ENCODE measurements around the gene JADE2. TPM values are rescaled to one million over a fixed set of nuclear protein-coding genes. Genes with fewer than 3 reads are reported as not detected.

Gene JADE2
- total and polyA plus RNA-seq, 2 donors (not counting 3 experiments of a cell fraction or from before 2014, with no cell fraction given): 11.6 to 31.1 TPM

DNA sequence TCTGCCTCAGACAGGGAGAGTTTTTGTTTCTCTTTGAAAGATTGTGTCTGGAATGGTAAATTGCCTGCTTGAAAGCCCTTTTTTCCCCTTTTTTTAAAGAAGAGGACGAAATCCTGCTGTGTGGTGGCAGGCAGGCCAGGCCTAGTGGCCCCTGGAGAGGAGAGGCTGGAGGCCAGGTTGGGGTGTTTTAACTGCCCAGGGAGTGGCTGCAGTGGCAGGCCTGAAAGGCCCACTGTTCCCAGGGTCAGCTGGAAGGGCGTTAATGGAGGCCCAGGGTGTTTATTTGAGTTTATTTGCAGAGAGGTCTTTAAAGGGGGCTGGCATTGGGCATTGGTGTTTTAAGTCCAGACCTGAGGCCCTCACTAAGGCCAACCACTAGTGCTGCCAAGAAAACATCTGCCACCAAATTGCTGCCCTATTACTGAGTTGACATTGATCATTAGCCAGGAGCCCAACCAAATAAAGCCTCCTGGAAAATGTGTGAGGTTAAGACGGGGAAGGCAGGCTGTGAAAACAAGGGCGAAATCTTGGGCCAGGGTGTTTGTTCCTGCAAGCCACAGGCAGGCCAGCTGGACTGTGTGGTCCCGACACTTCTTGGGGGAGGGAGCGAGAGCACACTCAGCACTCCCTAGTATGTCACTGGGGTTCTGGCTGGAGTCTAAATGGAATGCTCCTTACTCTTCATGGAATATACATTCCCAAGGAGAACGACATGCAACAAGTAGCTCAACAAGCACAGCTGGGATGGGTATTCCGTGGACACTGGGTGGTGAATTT lies 5.0 kb downstream of the JADE2 start:
- Histone ChIP-seq H3K9me1 (replicated peaks; ENCODE audit: control insufficient read depth, extremely low read depth, insufficient read depth, low read length) (no peaks in the 10 kb centered on the region), H3K36me3 (ENCODE audit: control insufficient read depth in 2 of 2, extremely low read depth in 1 of 2, insufficient read depth in 2 of 2, low read length in 2 of 2) (no peaks in the 10 kb centered on the region), H3K4me2 (ENCODE audit: insufficient read depth, low read length) (no peak overlapping the region), H2AFZ (ENCODE audit: low read depth, low read length) (no peak overlapping the region), H3K27ac (ENCODE audit: insufficient read depth, low read depth, low read length) (no peak overlapping the region), H3K9ac (replicated peaks; ENCODE audit: extremely low read depth, insufficient read depth, low read length) (no peak overlapping the region), H3K79me2 (ENCODE audit: control insufficient read depth, insufficient read depth, low read length) (peaks cover 40% of the 10 kb centered on the region), H3K4me3 (replicated peaks in 1 of 3; ENCODE audit: insufficient read depth in 1 of 3, low read depth in 1 of 3, low read length in 3 of 3) (no peak overlapping the region), H3K27me3 (ENCODE audit: control insufficient read depth in 2 of 2, insufficient read depth in 2 of 2, low read length in 2 of 2) (no peaks in the 10 kb centered on the region), H3K4me1 (ENCODE audit: control insufficient read depth, extremely low read depth, insufficient read depth, low read length) (peaks cover 11% of the 10 kb centered on the region), H4K20me1 (replicated peaks; ENCODE audit: control insufficient read depth, extremely low read depth, insufficient read depth, low read length) (no peaks in the 10 kb centered on the region), H3K9me3 (replicated peaks; ENCODE audit: control insufficient read depth, insufficient read depth, low read length) (no peaks in the 10 kb centered on the region)
- no peak for FAIRE-seq
- ChIA-PET POLR2A (no interaction called here), CTCF (interaction anchor here (1.0 to 7.4 kb wide), 5 partner anchors 10 to 119 kb away, joined by 3 to 90 read pairs (median 5); partner anchors contain the start of gene CDKN2AIPNL)
- no peak for TF ChIP-seq EZH2 (IDR thresholded peaks at IDR 0.05; ENCODE audit: borderline replicate concordance, low read depth, low read length, severe bottlenecking)
- TF ChIP-seq, protein P1, sequence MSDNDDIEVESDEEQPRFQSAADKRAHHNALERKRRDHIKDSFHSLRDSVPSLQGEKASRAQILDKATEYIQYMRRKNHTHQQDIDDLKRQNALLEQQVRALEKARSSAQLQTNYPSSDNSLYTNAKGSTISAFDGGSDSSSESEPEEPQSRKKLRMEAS (IDR thresholded peaks at IDR 0.05; ENCODE audit: insufficient read depth, insufficient read length): no peak
- TF ChIP-seq, protein P2, sequence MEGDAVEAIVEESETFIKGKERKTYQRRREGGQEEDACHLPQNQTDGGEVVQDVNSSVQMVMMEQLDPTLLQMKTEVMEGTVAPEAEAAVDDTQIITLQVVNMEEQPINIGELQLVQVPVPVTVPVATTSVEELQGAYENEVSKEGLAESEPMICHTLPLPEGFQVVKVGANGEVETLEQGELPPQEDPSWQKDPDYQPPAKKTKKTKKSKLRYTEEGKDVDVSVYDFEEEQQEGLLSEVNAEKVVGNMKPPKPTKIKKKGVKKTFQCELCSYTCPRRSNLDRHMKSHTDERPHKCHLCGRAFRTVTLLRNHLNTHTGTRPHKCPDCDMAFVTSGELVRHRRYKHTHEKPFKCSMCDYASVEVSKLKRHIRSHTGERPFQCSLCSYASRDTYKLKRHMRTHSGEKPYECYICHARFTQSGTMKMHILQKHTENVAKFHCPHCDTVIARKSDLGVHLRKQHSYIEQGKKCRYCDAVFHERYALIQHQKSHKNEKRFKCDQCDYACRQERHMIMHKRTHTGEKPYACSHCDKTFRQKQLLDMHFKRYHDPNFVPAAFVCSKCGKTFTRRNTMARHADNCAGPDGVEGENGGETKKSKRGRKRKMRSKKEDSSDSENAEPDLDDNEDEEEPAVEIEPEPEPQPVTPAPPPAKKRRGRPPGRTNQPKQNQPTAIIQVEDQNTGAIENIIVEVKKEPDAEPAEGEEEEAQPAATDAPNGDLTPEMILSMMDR (IDR thresholded peaks at IDR 0.05; ENCODE audit: extremely low read depth in 1 of 2, insufficient read depth in 1 of 2, low read depth in 1 of 2, low read length in 2 of 2): no peak
- no peak for TF ChIP-seq FOS (IDR thresholded peaks at IDR 0.05; ENCODE audit: borderline replicate concordance, insufficient read depth, low read length)
- TF ChIP-seq JUN (IDR thresholded peaks at IDR 0.05; ENCODE audit: borderline replicate concordance, insufficient read depth, insufficient read length, low read depth): no peak
- no peak for TF ChIP-seq POLR2AphosphoS5 (IDR thresholded peaks at IDR 0.05; ENCODE audit: insufficient read depth, low read depth, low read length)
- TF ChIP-seq GATA2 (IDR thresholded peaks at IDR 0.05; ENCODE audit: insufficient read depth, insufficient read length, low read depth, low read length): no peak
- no peak for TF ChIP-seq MYC (IDR thresholded peaks at IDR 0.05; ENCODE audit: low read depth, low read length)
- TF ChIP-seq POLR2A (IDR thresholded peaks at IDR 0.05; ENCODE audit: low read depth, low read length): no peak
- BruUV-seq (replicated peaks): no TSS peak
- intact Hi-C loops (cut with micrococcal nuclease) (no loop called here), dilution Hi-C loops (cut with MboI; ENCODE audit: extremely low pct_ligation_motif_present, low sequenced_read_pairs) (no loop called here)
- no peak for DNase-seq (ENCODE audit: low read depth, low spot score)
